Prostate gland (tissue), 2 donors: ENCODE measurements around the gene PDE7B. TPM values are rescaled to one million over a fixed set of nuclear protein-coding genes. Genes with fewer than 3 reads are reported as not detected.

ENCODE experiments used
- DNase-seq: peaks from one replicate; pipeline ENCODE4 v3.0.0-alpha.2; 2019; ENCODE audit warnings: low spot score
- H3K27ac ChIP-seq, 2 donors: fragments of 200-600 bp; sonication (generic); 2 replicates each; pipeline ENCODE4 v1.5.1; 2017 to 2019
- H3K27me3 ChIP-seq: fragments of 200-600 bp; sonication (generic); replicated peaks from 2 replicates; pipeline ENCODE4 v1.5.1; 2019; ENCODE audit not compliant: insufficient read depth
- H3K36me3 ChIP-seq, 2 donors: fragments of 200-600 bp; sonication (generic); 1 replicate in 1 of 2; 2 replicates in 1 of 2; pipeline versions ENCODE4 v1.5.1 to v1.8.1; 2017 to 2019
- H3K4me1 ChIP-seq: fragments of 200-600 bp; sonication (generic); replicated peaks from 2 replicates; pipeline ENCODE4 v1.5.1; 2019
- H3K4me3 ChIP-seq, 2 donors: fragments of 200-600 bp; sonication (generic); 2 replicates each; pipeline ENCODE4 v1.5.1; 2017 to 2019
- H3K9me3 ChIP-seq: fragments of 200-600 bp; sonication (generic); 2 replicates; pipeline ENCODE4 v1.5.1; 2017
- CTCF ChIP-seq, 4 experiments: fragments of 200-600 bp in 2 of 4; fragments of 450-650 bp in 2 of 4; sonication (generic) in 2 of 4; IDR thresholded peaks; 1 replicate in 3 of 4; 2 replicates in 1 of 4; pipeline ENCODE4 v1.5.1; 2016 to 2019; ENCODE audit warnings: antibody characterized with exemption in 4 of 4, mild to moderate bottlenecking in 2 of 4, moderate library complexity in 2 of 4
- POLR2A ChIP-seq: fragments of 450-650 bp; IDR thresholded peaks from one replicate; pipeline ENCODE4 v1.6.1; 2016; ENCODE audit warnings: antibody characterized with exemption, mild to moderate bottlenecking
- POLR2AphosphoS5 ChIP-seq: sonication (generic); formaldehyde crosslinking; IDR thresholded peaks from one replicate; pipeline ENCODE4 v1.6.1; 2017; ENCODE audit warnings: antibody characterized with exemption
- WGBS: methylation state at CpG from one replicate; pipeline ENCODE4 v1.1.5; 2018; 5-methylcytosine and 5-hydroxymethylcytosine counted together
- intact Hi-C: fragments of 100-400 bp; cut with DNase I; formaldehyde crosslinking; loops from one replicate; pipeline ENCODE4 v1.14.2; 2022
- total RNA-seq, 2 donors: library from RNA; depleted of rRNA; stranded (reverse); fragments of >200 nt; gene quantifications; one replicate each; pipeline ENCODE4 v1.1.0, GENCODE V29; 2016

The PDE7B gene
- total RNA-seq, 2 donors from 2014 or later, result 4.7 to 6.3 TPM

GRCh38 chr6:136066005-136066404, 214.5 kb downstream of the PDE7B start:
- WGBS, result 79% methylated on average over 3 of the region's 3 CpGs
- no peak overlapping the region for H3K4me3 ChIP-seq
- H3K27me3 ChIP-seq, result no peaks in the 10 kb centered on the region
- no peaks in the 10 kb centered on the region for H3K4me1 ChIP-seq
- no peaks in the 10 kb centered on the region for H3K36me3 ChIP-seq
- H3K9me3 ChIP-seq, result no peaks in the 10 kb centered on the region
- TF ChIP-seq POLR2AphosphoS5 (no peak), POLR2A (no peak), CTCF (IDR thresholded peaks at IDR 0.05) (no peak)
- no peak overlapping the region for H3K27ac ChIP-seq
- intact Hi-C loops, result no loop called here
- DNase-seq, result no peak

DNA sequence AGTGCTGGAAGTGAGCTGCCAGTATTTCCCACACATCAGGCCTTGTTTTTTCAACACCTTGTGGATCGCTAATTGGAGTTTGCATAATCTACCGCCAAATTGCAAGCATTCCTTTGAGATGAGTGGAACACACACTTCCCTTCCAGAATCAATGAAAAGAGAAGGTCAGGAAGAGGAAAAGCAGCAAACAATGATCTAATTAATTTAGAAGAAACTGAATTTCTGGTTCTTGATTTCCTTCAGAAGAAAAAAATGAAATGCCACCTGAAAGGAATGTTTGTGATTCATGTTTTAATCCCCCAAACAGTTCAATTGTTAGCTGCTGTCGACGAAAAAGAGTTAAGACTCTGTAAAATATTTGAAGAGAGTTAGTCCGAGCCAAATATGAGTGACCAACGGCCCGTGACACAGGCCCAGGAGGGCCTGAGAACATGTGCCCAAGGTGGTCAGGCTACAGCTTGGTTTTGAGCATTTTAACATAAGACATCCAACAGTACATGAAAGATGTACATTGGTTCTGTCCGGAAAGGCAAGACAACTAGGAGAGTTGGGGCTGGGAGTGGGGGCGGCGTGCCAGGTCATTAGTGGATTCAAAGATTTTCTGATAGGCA, 216.3 kb downstream of the PDE7B start:
- Histone ChIP-seq H3K27ac (no peak overlapping the region), H3K4me1 (no peaks in the 10 kb centered on the region), H3K27me3 (no peaks in the 10 kb centered on the region), H3K36me3 (no peaks in the 10 kb centered on the region), H3K9me3 (no peaks in the 10 kb centered on the region), H3K4me3 (no peak overlapping the region)
- WGBS, result 89% methylated on average over 10 of the region's 10 CpGs
- TF ChIP-seq POLR2A, result no peak
- TF ChIP-seq CTCF (IDR thresholded peaks at IDR 0.05), result no peak
- TF ChIP-seq POLR2AphosphoS5, result no peak
- intact Hi-C loops, result no loop called here
- DNase-seq, result no peak

DNA sequence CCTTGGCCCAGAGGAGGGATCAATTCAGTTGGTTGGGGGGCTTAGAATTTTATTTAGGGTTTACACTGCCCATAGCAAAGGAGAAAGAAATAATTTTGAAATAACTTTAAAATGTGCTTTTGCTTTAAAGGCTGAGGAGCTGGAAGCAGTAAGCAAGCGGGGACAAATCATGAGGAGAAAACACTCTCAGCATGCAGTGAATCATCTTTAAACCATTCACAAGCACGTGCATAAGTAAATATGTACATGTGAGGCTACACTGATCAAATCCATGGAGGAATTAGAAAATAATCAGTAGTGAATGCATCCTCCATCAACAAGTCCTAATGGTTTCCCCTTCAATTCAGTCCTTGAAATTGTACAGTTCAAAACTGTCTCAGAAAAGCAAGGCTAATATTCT, 217.6 kb downstream of the PDE7B start:
- Histone ChIP-seq H3K27ac (no peak overlapping the region), H3K27me3 (no peaks in the 10 kb centered on the region), H3K4me1 (no peaks in the 10 kb centered on the region), H3K9me3 (no peaks in the 10 kb centered on the region), H3K36me3 (no peaks in the 10 kb centered on the region), H3K4me3 (no peak overlapping the region)
- no peak for DNase-seq
- TF ChIP-seq CTCF (IDR thresholded peaks at IDR 0.05) (no peak), POLR2A (no peak), POLR2AphosphoS5 (no peak)
- 33% methylated on average over 2 of the region's 2 CpGs for WGBS
- intact Hi-C loops, result no loop called here

- no peaks in the 10 kb centered on the region for H3K36me3 ChIP-seq
- no peak for DNase-seq
- H3K27me3 ChIP-seq, result no peaks in the 10 kb centered on the region
- no peak overlapping the region for H3K27ac ChIP-seq
- TF ChIP-seq POLR2A (no peak), CTCF (IDR thresholded peaks at IDR 0.05) (no peak), POLR2AphosphoS5 (no peak)
- H3K9me3 ChIP-seq, result no peaks in the 10 kb centered on the region
- H3K4me3 ChIP-seq, result no peak overlapping the region
- intact Hi-C loops, result no loop called here
- no peaks in the 10 kb centered on the region for H3K4me1 ChIP-seq
- WGBS, result 98% methylated on average over 5 of the region's 5 CpGs
Measured at GRCh38 chr6:136070815-136071214, 219.3 kb downstream of the PDE7B start.

DNA sequence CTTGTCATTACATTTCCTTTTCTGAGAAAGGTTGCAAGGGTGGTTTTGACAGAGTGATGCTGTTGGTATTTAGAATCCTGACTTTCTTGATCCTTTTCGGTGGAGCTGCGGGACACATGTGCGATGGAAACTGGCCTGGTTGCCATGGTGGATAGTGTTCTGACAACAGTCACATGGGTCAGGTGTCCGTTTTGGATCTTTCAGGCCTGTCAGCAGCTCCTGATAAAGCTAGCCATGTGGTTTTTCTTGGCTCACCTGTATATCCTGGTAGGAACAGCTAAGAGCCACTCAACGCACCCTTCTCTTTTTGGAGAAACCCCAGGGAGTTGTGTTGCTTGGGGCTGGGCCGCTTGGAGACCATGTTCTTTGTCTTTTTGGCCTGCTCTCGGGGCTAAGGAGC, 221.2 kb downstream of the PDE7B start:
- no peak for DNase-seq
- no peak for TF ChIP-seq CTCF (IDR thresholded peaks at IDR 0.05)
- no peak for TF ChIP-seq POLR2AphosphoS5
- no peak for TF ChIP-seq POLR2A
- no peak overlapping the region for H3K4me3 ChIP-seq
- intact Hi-C loops, result no loop called here
- 96% methylated on average over 7 of the region's 7 CpGs for WGBS
- no peaks in the 10 kb centered on the region for H3K36me3 ChIP-seq
- H3K27me3 ChIP-seq, result no peaks in the 10 kb centered on the region
- no peaks in the 10 kb centered on the region for H3K4me1 ChIP-seq
- no peak overlapping the region for H3K27ac ChIP-seq
- no peaks in the 10 kb centered on the region for H3K9me3 ChIP-seq
